Thymus (tissue), 11 donors: ENCODE measurements around the gene PAQR7. TPM values are rescaled to one million over a fixed set of nuclear protein-coding genes. Genes with fewer than 3 reads are reported as not detected.

Experiments
- DNase-seq, 9 donors: peaks; one replicate each; pipeline ENCODE4 v3.0.0-alpha.2; 2013; ENCODE audit warnings: low spot score in 9 of 9, low read depth in 6 of 9, missing footprints in 1 of 9
- H3K27ac ChIP-seq, 2 donors: one replicate each; pipeline ENCODE4 v1.5.1; 2013; ENCODE audit warnings: control low read depth in 1 of 2, low read depth in 1 of 2, low read length in 1 of 2, mild to moderate bottlenecking in 1 of 2, moderate library complexity in 1 of 2
- H3K27me3 ChIP-seq, 2 donors: one replicate each; pipeline ENCODE4 v1.5.1; 2013; ENCODE audit warnings: low read length in 1 of 2; ENCODE audit not compliant: control insufficient read depth in 2 of 2, insufficient read depth in 1 of 2
- H3K36me3 ChIP-seq, 2 donors: one replicate each; pipeline ENCODE4 v1.5.1; 2013; ENCODE audit warnings: low read length in 1 of 2, mild to moderate bottlenecking in 1 of 2, moderate library complexity in 1 of 2; ENCODE audit not compliant: control insufficient read depth in 2 of 2, insufficient read depth in 2 of 2
- H3K4me1 ChIP-seq, 2 donors: one replicate each; pipeline ENCODE4 v1.5.1; 2013; ENCODE audit warnings: low read length in 2 of 2; ENCODE audit not compliant: control insufficient read depth in 2 of 2, insufficient read depth in 2 of 2
- H3K4me3 ChIP-seq, 2 donors: one replicate each; pipeline ENCODE4 v1.5.1; 2013; ENCODE audit warnings: low read length in 2 of 2, control low read depth in 1 of 2, mild to moderate bottlenecking in 1 of 2
- H3K9me3 ChIP-seq, 2 donors: one replicate each; pipeline ENCODE4 v1.5.1; 2013; ENCODE audit warnings: low read length in 1 of 2, mild to moderate bottlenecking in 1 of 2; ENCODE audit not compliant: control insufficient read depth in 2 of 2, insufficient read depth in 1 of 2
- WGBS: extraction: QIAGEN DNeasy Blood & Tissue Kit; methylation state at CpG from one replicate; pipeline ENCODE4 v1.1.7; 2013; 5-methylcytosine and 5-hydroxymethylcytosine counted together
- polyA plus RNA-seq: library from polyadenylated mRNA; stranded (reverse); fragments of 200-250 nt; gene quantifications from one replicate; pipeline ENCODE4 v1.2.3, GENCODE V29; 2013
- total RNA-seq: library from RNA; stranded (reverse); fragments of 120-200 nt; gene quantifications from one replicate; pipeline ENCODE4 v1.2.4, GENCODE V29; 2013
- donor health status: healthy.

Gene PAQR7
- total and polyA plus RNA-seq, 2 donors, result 2.5 to 2.9 TPM

DNA sequence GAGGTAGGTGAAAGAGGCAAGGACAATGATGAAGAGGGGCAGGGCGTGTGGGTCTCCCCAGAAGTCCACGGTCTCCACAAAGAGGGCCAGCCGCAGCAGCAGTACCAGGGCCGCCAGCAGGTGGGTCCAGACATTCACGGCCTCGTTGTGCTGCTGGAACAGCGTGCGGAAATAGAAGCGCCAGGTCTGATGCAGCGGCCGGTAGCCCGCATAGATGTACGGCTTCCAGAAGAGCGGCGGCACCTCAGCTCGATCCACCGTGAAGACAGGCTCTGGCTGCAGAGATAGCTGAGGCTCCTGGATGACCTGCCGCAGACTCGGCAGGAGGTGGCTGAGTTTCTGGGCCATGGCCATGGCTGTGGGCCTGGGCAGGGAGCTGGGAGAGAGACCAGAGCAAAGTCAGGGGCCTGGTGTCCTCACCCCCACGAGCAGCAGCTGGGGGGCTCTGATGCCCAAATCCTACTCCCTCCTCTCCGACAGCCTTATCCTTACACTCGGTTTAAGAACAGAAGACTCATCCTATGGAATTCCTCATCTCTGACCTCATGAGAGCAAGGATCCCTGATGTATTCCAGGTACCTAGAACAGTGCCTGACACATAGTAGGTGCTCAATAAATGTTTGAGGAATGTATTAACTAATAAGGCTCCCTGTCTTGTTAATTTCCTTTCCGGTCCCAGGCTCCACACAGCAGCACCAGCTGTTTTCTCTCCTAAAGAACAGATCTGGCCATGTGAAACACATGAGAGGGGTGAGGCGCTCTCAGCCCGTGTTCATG is 11.8 kb downstream of the PAQR7 start:
- H3K4me1 ChIP-seq, result peaks cover 5 to 21% of the 10 kb centered on the region in 2 donors
- H3K27me3 ChIP-seq, result no peaks in the 10 kb centered on the region
- no peak overlapping the region for H3K4me3 ChIP-seq
- H3K9me3 ChIP-seq, result peaks cover 0 to 10% of the 10 kb centered on the region in 2 donors
- no peak overlapping the region for H3K27ac ChIP-seq
- DNase-seq, result no peak
- peaks cover 0 to 9% of the 10 kb centered on the region in 2 donors for H3K36me3 ChIP-seq
- WGBS, result 98% methylated on average over 25 of the region's 25 CpGs

DNA sequence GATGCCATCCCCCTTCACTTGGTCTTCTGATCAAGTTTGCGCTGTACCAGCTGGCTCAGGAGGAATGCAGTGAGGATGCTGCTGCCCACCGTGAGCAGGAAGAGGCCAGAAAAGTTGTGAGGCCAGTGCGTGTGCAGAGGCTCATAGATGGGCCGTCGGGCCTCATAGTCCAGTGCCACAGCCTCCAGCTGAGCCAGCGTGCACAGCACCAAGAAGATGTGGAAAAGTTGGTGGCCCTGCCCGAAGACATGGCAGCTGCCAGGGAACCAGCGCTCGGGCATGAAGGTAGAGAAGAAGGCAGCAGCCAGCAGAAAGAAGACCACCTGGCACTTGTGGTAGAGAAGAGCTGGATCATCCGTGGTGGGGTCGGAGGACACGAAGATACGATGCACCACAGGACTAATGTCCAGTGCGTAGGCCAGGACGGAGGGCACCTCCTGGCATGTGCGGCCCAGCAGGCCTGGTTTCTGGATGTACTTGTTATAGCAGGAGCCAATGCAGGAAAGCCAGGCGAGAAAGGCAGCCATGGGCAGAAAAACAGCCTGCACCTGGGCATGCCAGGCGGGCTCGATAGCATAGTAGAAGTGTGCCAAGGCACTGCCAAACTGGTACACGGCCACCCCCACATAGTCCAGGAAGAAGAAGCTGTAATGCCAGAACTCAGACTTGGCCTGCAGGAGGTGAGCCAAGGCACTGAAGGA is 12.6 kb downstream of the PAQR7 start:
- Histone ChIP-seq H3K27ac (no peak overlapping the region), H3K4me3 (no peak overlapping the region), H3K4me1 (peaks cover 7 to 24% of the 10 kb centered on the region in 2 donors), H3K27me3 (no peaks in the 10 kb centered on the region), H3K9me3 (peaks cover 0 to 10% of the 10 kb centered on the region in 2 donors), H3K36me3 (peaks cover 0 to 9% of the 10 kb centered on the region in 2 donors)
- 96% methylated on average over 20 of the region's 20 CpGs for WGBS
- no peak for DNase-seq

GRCh38 chr1:25861316-25862286 is 13.9 kb downstream of the PAQR7 start:
- Histone ChIP-seq H3K27ac (no peak overlapping the region), H3K36me3 (peaks cover 0 to 9% of the 10 kb centered on the region in 2 donors), H3K4me3 (no peak overlapping the region), H3K9me3 (peaks cover 0 to 10% of the 10 kb centered on the region in 2 donors), H3K27me3 (no peaks in the 10 kb centered on the region), H3K4me1 (peaks cover 7 to 24% of the 10 kb centered on the region in 2 donors)
- DNase-seq, result no peak
- WGBS, result 71% methylated on average over 16 of the region's 16 CpGs

GRCh38 chr1:25858906-25859789 is 16.4 kb downstream of the PAQR7 start, which contains the start of gene AUNIP:
AUNIP (minus strand) TSS chr1:25859457; CDS start chr1:25859357, 100 bp downstream.
- Histone ChIP-seq H3K36me3 (peaks cover 0 to 9% of the 10 kb centered on the region in 2 donors), H3K4me1 (peaks cover 7 to 24% of the 10 kb centered on the region in 2 donors), H3K4me3 (peak within 1 kb of the TSS; percentile 69 to 72), H3K27ac (peak within 1 kb of the TSS; percentile 88 to 90), H3K27me3 (no peaks in the 10 kb centered on the region), H3K9me3 (peaks cover 0 to 10% of the 10 kb centered on the region in 2 donors)
- peak; percentile 64 to 92 (median 80) for DNase-seq
- whole genome bisulfite sequencing, result 3% methylated on average over 77 of the region's 77 CpGs

- H3K27ac ChIP-seq, result no peak overlapping the region
- WGBS, result 66% methylated on average over 7 of the region's 7 CpGs
- no peak for DNase-seq
Measured at GRCh38 chr1:25858494-25858893, 17.0 kb downstream of the PAQR7 start.

DNA sequence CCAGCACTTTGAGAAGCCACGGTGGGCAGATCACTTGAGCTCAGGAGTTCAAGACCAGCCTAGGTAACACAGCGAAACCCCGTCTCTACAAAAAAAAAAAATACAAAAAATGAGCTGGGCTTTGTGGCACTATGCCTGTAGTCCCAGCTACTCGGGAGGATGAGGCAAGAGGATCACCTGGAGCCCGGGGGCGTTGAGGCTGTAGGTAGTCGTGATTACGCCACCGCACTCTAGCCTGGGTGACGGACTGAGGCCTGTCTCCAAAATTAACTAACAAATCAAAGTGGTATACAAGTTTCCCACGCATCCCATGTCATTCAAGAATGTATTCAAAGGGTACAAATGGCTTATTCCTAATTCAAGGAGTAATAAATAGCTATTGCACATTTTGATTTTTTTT is 18.7 kb downstream of the PAQR7 start:
- DNase-seq, result no peak
- 97% methylated on average over 11 of the region's 11 CpGs for WGBS
- Histone ChIP-seq H3K4me1 (peaks cover 7 to 24% of the 10 kb centered on the region in 2 donors), H3K4me3 (no peak overlapping the region), H3K36me3 (no peaks in the 10 kb centered on the region), H3K27me3 (no peaks in the 10 kb centered on the region), H3K9me3 (peaks cover 0 to 10% of the 10 kb centered on the region in 2 donors), H3K27ac (no peak overlapping the region)

More at GRCh38 chr1:25858494-25858893, 17.0 kb downstream of the PAQR7 start:
- H3K4me1 ChIP-seq, result peaks cover 7 to 24% of the 10 kb centered on the region in 2 donors
- peak overlapping the region in 1 of 2 donors; percentile 72 for H3K4me3 ChIP-seq
- H3K27me3 ChIP-seq, result no peaks in the 10 kb centered on the region
- peaks cover 0 to 9% of the 10 kb centered on the region in 2 donors for H3K36me3 ChIP-seq
- peaks cover 0 to 10% of the 10 kb centered on the region in 2 donors for H3K9me3 ChIP-seq

DNA sequence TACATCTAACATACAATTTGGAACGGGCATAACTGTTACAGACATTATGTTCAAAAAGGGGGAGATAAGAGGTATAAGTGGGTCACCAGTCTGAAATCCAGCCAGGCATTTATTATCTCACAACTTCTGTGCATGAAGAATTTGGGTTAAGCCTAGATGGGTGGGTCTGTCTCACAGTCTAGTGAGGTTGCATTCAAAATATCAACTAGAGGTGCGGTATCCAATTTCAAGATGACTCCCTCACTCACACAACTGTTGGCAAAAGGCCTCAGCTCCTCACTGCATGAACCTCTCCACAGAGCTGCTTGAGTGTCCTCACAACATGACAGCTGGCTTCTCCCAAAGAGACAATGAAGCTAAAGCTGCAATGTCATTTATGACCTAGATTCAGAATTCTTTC is 21.0 kb downstream of the PAQR7 start:
- WGBS, result over 99% methylated on average over 2 of the region's 2 CpGs
- peaks cover 7 to 10% of the 10 kb centered on the region in 2 donors for H3K4me1 ChIP-seq
- H3K27me3 ChIP-seq, result no peaks in the 10 kb centered on the region
- no peak for DNase-seq
- H3K9me3 ChIP-seq, result peaks cover 0 to 2% of the 10 kb centered on the region in 2 donors
- no peak overlapping the region for H3K4me3 ChIP-seq
- no peak overlapping the region for H3K27ac ChIP-seq
- no peaks in the 10 kb centered on the region for H3K36me3 ChIP-seq

DNA sequence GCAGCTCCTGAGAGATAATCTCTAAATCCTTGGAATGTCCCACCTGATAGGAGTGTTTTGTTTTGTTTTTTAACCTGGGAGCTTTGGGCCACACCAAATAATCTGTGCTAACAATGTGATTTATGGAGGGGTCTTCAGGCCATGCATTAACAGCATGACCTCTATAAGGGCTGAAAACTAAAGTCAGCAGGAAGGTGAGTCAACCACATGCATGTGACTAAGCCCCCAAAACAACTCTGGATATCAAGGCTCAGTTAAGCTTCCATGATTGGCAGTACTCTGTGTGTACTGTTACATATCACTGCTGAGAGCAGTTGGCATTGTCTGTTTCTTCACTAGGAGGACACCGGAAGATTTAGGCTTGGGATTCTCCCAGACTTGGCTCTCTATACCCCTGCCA is 27.0 kb downstream of the PAQR7 start:
- H3K9me3 ChIP-seq, result no peaks in the 10 kb centered on the region
- H3K4me3 ChIP-seq, result no peak overlapping the region
- H3K27ac ChIP-seq, result no peak overlapping the region
- H3K4me1 ChIP-seq, result no peaks in the 10 kb centered on the region
- WGBS, result 100% methylated on average over 1 of the region's 1 CpG
- H3K27me3 ChIP-seq, result no peaks in the 10 kb centered on the region
- no peaks in the 10 kb centered on the region for H3K36me3 ChIP-seq
- DNase-seq, result no peak
